ENCODE data around the gene SP2.
A peak's percentile ranks its signal among the peaks of the same experiment; 100 is the strongest.

The SP2 gene

GRCh38 chr17:47850373-47850691 lies 45.7 kb upstream of the SP2 start:
- peak overlapping the region; percentile 89 for H3K18ac ChIP-seq (ENCODE audit: low read length)
- no peak overlapping the region for H4K12ac ChIP-seq (ENCODE audit: low read depth, low read length)
- peak overlapping the region; percentile 85 for H2BK5ac ChIP-seq (ENCODE audit: low read depth, low read length, poor library complexity)
- peak overlapping the region; percentile 57 for H3K27ac ChIP-seq (ENCODE audit: low read depth, low read length)
- H3K79me2 ChIP-seq (ENCODE audit: control insufficient read depth, insufficient read depth, low read length, poor library complexity) = peaks cover 17% of the 10 kb centered on the region
- no peaks in the 10 kb centered on the region for H3K9me3 ChIP-seq (ENCODE audit: insufficient read depth, low read depth, low read length)
- H3K4ac ChIP-seq (ENCODE audit: low read depth, low read length) = peak overlapping the region; percentile 57
- H2BK120ac ChIP-seq (ENCODE audit: insufficient read depth, low read length, poor library complexity) = peak overlapping the region; percentile 48
- H3K23ac ChIP-seq (ENCODE audit: low read length) = no peak overlapping the region
- peaks cover 26% of the 10 kb centered on the region for H3K79me1 ChIP-seq (ENCODE audit: low read length)
- peak overlapping the region; percentile 53 for H2AFZ ChIP-seq (ENCODE audit: insufficient read depth, low read length, poor library complexity)
- WGBS (ENCODE audit: extremely low coverage, insufficient coverage, insufficient read length) = no CpG with 5 or more reads among the region's 9 CpGs
- no peak overlapping the region for H2AK5ac ChIP-seq (ENCODE audit: low read length)
- H4K8ac ChIP-seq (ENCODE audit: low read depth, low read length) = peak overlapping the region; percentile 82
- peak overlapping the region; percentile 67 for H3K4me3 ChIP-seq (ENCODE audit: low read depth, low read length)
- peak overlapping the region; percentile 72 for H2BK12ac ChIP-seq (ENCODE audit: low read length)
- DNase-seq = no peak
- peak overlapping the region; percentile 82 for H3K4me2 ChIP-seq (ENCODE audit: low read length)
- H3K9ac ChIP-seq (ENCODE audit: low read length) = peak overlapping the region; percentile 75
- peaks cover 9 to 17% of the 10 kb centered on the region in 2 experiments for H3K36me3 ChIP-seq (ENCODE audit: control insufficient read depth in 1 of 2, insufficient read depth in 2 of 2, low read length in 2 of 2)
- H3K14ac ChIP-seq (ENCODE audit: low read length) = peak overlapping the region; percentile 86
- H3K27me3 ChIP-seq (ENCODE audit: insufficient read depth, low read length) = peaks cover 13% of the 10 kb centered on the region
- H3K4me1 ChIP-seq (ENCODE audit: control insufficient read depth in 1 of 2, insufficient read depth in 2 of 2, low read length in 2 of 2) = peaks cover 22 to 34% of the 10 kb centered on the region in 2 experiments
- H4K91ac ChIP-seq (ENCODE audit: low read depth, low read length) = peak overlapping the region; percentile 56

GRCh38 chr17:47850692-47851573 lies 45.1 kb upstream of the SP2 start, which contains the start of gene SP6:
SP6 (minus strand) TSS chr17:47851163; CDS start chr17:47848429, 2,734 bp downstream.
- H3K27me3 ChIP-seq (ENCODE audit: insufficient read depth, low read length) = peaks cover 13% of the 10 kb centered on the region
- peak within 1 kb of the TSS; percentile 86 for H3K14ac ChIP-seq (ENCODE audit: low read length)
- peak within 1 kb of the TSS; percentile 57 for H3K27ac ChIP-seq (ENCODE audit: low read depth, low read length)
- peak within 1 kb of the TSS; percentile 59 for H4K91ac ChIP-seq (ENCODE audit: low read depth, low read length)
- H3K9ac ChIP-seq (ENCODE audit: low read length) = peak within 1 kb of the TSS; percentile 75
- WGBS (ENCODE audit: extremely low coverage, insufficient coverage, insufficient read length) = no CpG with 5 or more reads among the region's 71 CpGs
- peak within 1 kb of the TSS; percentile 67 for H3K4me3 ChIP-seq (ENCODE audit: low read depth, low read length)
- H3K79me2 ChIP-seq (ENCODE audit: control insufficient read depth, insufficient read depth, low read length, poor library complexity) = peaks cover 17% of the 10 kb centered on the region
- peak within 1 kb of the TSS; percentile 72 for H2BK12ac ChIP-seq (ENCODE audit: low read length)
- peaks cover 27 to 38% of the 10 kb centered on the region in 2 experiments for H3K4me1 ChIP-seq (ENCODE audit: control insufficient read depth in 1 of 2, insufficient read depth in 2 of 2, low read length in 2 of 2)
- DNase-seq = peak; percentile 89 to 90
- peak within 1 kb of the TSS; percentile 76 for H2BK120ac ChIP-seq (ENCODE audit: insufficient read depth, low read length, poor library complexity)
- H3K36me3 ChIP-seq (ENCODE audit: control insufficient read depth in 1 of 2, insufficient read depth in 2 of 2, low read length in 2 of 2) = peaks cover 9 to 16% of the 10 kb centered on the region in 2 experiments
- H3K18ac ChIP-seq (ENCODE audit: low read length) = peak within 1 kb of the TSS; percentile 89
- no peak within 1 kb of the TSS for H3K23ac ChIP-seq (ENCODE audit: low read length)
- peak within 1 kb of the TSS; percentile 45 for H4K12ac ChIP-seq (ENCODE audit: low read depth, low read length)
- H3K79me1 ChIP-seq (ENCODE audit: low read length) = peaks cover 26% of the 10 kb centered on the region
- peak within 1 kb of the TSS; percentile 4 for H2AK5ac ChIP-seq (ENCODE audit: low read length)
- H2AFZ ChIP-seq (ENCODE audit: insufficient read depth, low read length, poor library complexity) = peak within 1 kb of the TSS; percentile 53
- H4K8ac ChIP-seq (ENCODE audit: low read depth, low read length) = peak within 1 kb of the TSS; percentile 82
- H2BK5ac ChIP-seq (ENCODE audit: low read depth, low read length, poor library complexity) = peak within 1 kb of the TSS; percentile 85
- peak within 1 kb of the TSS; percentile 57 for H3K4ac ChIP-seq (ENCODE audit: low read depth, low read length)
- H3K9me3 ChIP-seq (ENCODE audit: insufficient read depth, low read depth, low read length) = no peaks in the 10 kb centered on the region
- H3K4me2 ChIP-seq (ENCODE audit: low read length) = peak within 1 kb of the TSS; percentile 82

- Histone ChIP-seq H2BK12ac (ENCODE audit: low read length) (peak overlapping the region; percentile 21), H3K27me3 (ENCODE audit: insufficient read depth, low read length) (peaks cover 13% of the 10 kb centered on the region)
These were observed 44.3 kb upstream of the SP2 start for GRCh38 chr17:47851764-47852112.

GRCh38 chr17:47852113-47852949 lies 43.7 kb upstream of the SP2 start:
- peak overlapping the region; percentile 10 for H3K9ac ChIP-seq (ENCODE audit: low read length)
- no CpG with 5 or more reads among the region's 32 CpGs for WGBS (ENCODE audit: extremely low coverage, insufficient coverage, insufficient read length)

More at GRCh38 chr17:47851764-47852112, 44.3 kb upstream of the SP2 start:
- H3K4me1 ChIP-seq (ENCODE audit: control insufficient read depth in 1 of 2, insufficient read depth in 2 of 2, low read length in 2 of 2) = peaks cover 27 to 38% of the 10 kb centered on the region in 2 experiments
- no peak overlapping the region for H2AK5ac ChIP-seq (ENCODE audit: low read length)
- H3K4me3 ChIP-seq (ENCODE audit: low read depth, low read length) = no peak overlapping the region
- H3K9ac ChIP-seq (ENCODE audit: low read length) = no peak overlapping the region
- no peak overlapping the region for H3K23ac ChIP-seq (ENCODE audit: low read length)
- peak overlapping the region; percentile 58 for H3K18ac ChIP-seq (ENCODE audit: low read length)
- H3K79me1 ChIP-seq (ENCODE audit: low read length) = peaks cover 24% of the 10 kb centered on the region
- peak overlapping the region; percentile 76 for H2BK120ac ChIP-seq (ENCODE audit: insufficient read depth, low read length, poor library complexity)
- no peak overlapping the region for H2AFZ ChIP-seq (ENCODE audit: insufficient read depth, low read length, poor library complexity)
- H3K9me3 ChIP-seq (ENCODE audit: insufficient read depth, low read depth, low read length) = no peaks in the 10 kb centered on the region
- H3K4me2 ChIP-seq (ENCODE audit: low read length) = peak overlapping the region; percentile 1
- no peak overlapping the region for H3K27ac ChIP-seq (ENCODE audit: low read depth, low read length)
- peak overlapping the region; percentile 59 for H4K91ac ChIP-seq (ENCODE audit: low read depth, low read length)
- whole genome bisulfite sequencing (ENCODE audit: extremely low coverage, insufficient coverage, insufficient read length) = no CpG with 5 or more reads among the region's 11 CpGs
- DNase-seq = no peak
- H3K79me2 ChIP-seq (ENCODE audit: control insufficient read depth, insufficient read depth, low read length, poor library complexity) = peaks cover 17% of the 10 kb centered on the region
- H3K4ac ChIP-seq (ENCODE audit: low read depth, low read length) = no peak overlapping the region
- peak overlapping the region; percentile 15 for H3K14ac ChIP-seq (ENCODE audit: low read length)
- H2BK5ac ChIP-seq (ENCODE audit: low read depth, low read length, poor library complexity) = peak overlapping the region; percentile 32
- H4K12ac ChIP-seq (ENCODE audit: low read depth, low read length) = peak overlapping the region; percentile 6
- peak overlapping the region; percentile 24 for H4K8ac ChIP-seq (ENCODE audit: low read depth, low read length)
- peaks cover 9 to 13% of the 10 kb centered on the region in 2 experiments for H3K36me3 ChIP-seq (ENCODE audit: control insufficient read depth in 1 of 2, insufficient read depth in 2 of 2, low read length in 2 of 2)

More at GRCh38 chr17:47852113-47852949, 43.7 kb upstream of the SP2 start:
- peaks cover 24 to 33% of the 10 kb centered on the region in 2 experiments for H3K4me1 ChIP-seq (ENCODE audit: control insufficient read depth in 1 of 2, insufficient read depth in 2 of 2, low read length in 2 of 2)
- no peaks in the 10 kb centered on the region for H3K9me3 ChIP-seq (ENCODE audit: insufficient read depth, low read depth, low read length)
- no peak overlapping the region for H4K12ac ChIP-seq (ENCODE audit: low read depth, low read length)
- no peak overlapping the region for H3K4ac ChIP-seq (ENCODE audit: low read depth, low read length)
- H4K8ac ChIP-seq (ENCODE audit: low read depth, low read length) = no peak overlapping the region
- H3K27ac ChIP-seq (ENCODE audit: low read depth, low read length) = no peak overlapping the region
- no peak overlapping the region for H3K18ac ChIP-seq (ENCODE audit: low read length)
- H2AK5ac ChIP-seq (ENCODE audit: low read length) = no peak overlapping the region
- H2AFZ ChIP-seq (ENCODE audit: insufficient read depth, low read length, poor library complexity) = no peak overlapping the region
- H3K27me3 ChIP-seq (ENCODE audit: insufficient read depth, low read length) = peaks cover 13% of the 10 kb centered on the region
- H2BK5ac ChIP-seq (ENCODE audit: low read depth, low read length, poor library complexity) = no peak overlapping the region
- peaks cover 19% of the 10 kb centered on the region for H3K79me1 ChIP-seq (ENCODE audit: low read length)
- H3K79me2 ChIP-seq (ENCODE audit: control insufficient read depth, insufficient read depth, low read length, poor library complexity) = peaks cover 15% of the 10 kb centered on the region
- no peak overlapping the region for H3K4me3 ChIP-seq (ENCODE audit: low read depth, low read length)
- H3K23ac ChIP-seq (ENCODE audit: low read length) = peak overlapping the region; percentile 69
- peaks cover 5 to 7% of the 10 kb centered on the region in 2 experiments for H3K36me3 ChIP-seq (ENCODE audit: control insufficient read depth in 1 of 2, insufficient read depth in 2 of 2, low read length in 2 of 2)
- no peak overlapping the region for H2BK120ac ChIP-seq (ENCODE audit: insufficient read depth, low read length, poor library complexity)
- H3K4me2 ChIP-seq (ENCODE audit: low read length) = peak overlapping the region; percentile 1
- H2BK12ac ChIP-seq (ENCODE audit: low read length) = no peak overlapping the region
- no peak for DNase-seq
- H4K91ac ChIP-seq (ENCODE audit: low read depth, low read length) = peak overlapping the region; percentile 59
- H3K14ac ChIP-seq (ENCODE audit: low read length) = no peak overlapping the region

All from trophoblast cell (in vitro differentiated cells and primary cell).